GM12878 (cell line): ENCODE data around the gene RPL27A. TPM values are rescaled to one million over a fixed set of nuclear protein-coding genes. Genes with fewer than 3 reads are reported as not detected.

ENCODE experiments used
- ATAC-seq: fragments of 200-7000 bp; cut with Tn5 transposase; 3 replicates; pipeline ENCODE4 v1.9.1; 2020; ENCODE audit warnings: mild to moderate bottlenecking, moderate library complexity
- BruUV-seq: library from RNA; stranded (reverse); fragments of 400-500 nt; replicated peaks from 2 replicates; lab custom pipeline; 2021; lab: Mats Ljungman, UMichigan
- CTCF ChIA-PET: fragments of 300-600 bp; sonication (Branson Sonifier 250); formaldehyde crosslinking; extraction: SDS; loops from one replicate; lab custom pipeline; 2021; ENCODE audit warnings: inconsistent platforms; lab: Yijun Ruan, JAX
- POLR2A ChIA-PET: fragments of 350-600 bp; formaldehyde crosslinking; extraction: SDS; loops from one replicate; lab custom pipeline; 2021; ENCODE audit warnings: inconsistent platforms; lab: Charles Lee
- RAD21 ChIA-PET: fragments of 300-600 bp; sonication (Branson Sonifier 250); formaldehyde crosslinking; loops from one replicate; lab custom pipeline; 2023; ENCODE audit warnings: antibody characterized with exemption; ENCODE audit not compliant: unreplicated experiment; lab: Charles Lee
- SMC1A ChIA-PET: fragments of 300-600 bp; sonication (Branson Sonifier 250); formaldehyde crosslinking; loops from one replicate; lab custom pipeline; 2023; ENCODE audit not compliant: unreplicated experiment, uncharacterized antibody; lab: Charles Lee
- DNase-seq: peaks from one replicate; pipeline ENCODE4 v3.0.0-alpha.2; 2011; ENCODE audit warnings: low read depth, low spot score
- FAIRE-seq: peaks from 3 replicates; lab custom pipeline; 2011; peaks lifted over from hg19 to GRCh38; lab: Jason Lieb, UNC
- H2AFZ ChIP-seq: 2 replicates; pipeline ENCODE4 v1.6.0; 2011; ENCODE audit warnings: low read depth, low read length, control low read depth; ENCODE audit not compliant: control insufficient read depth
- H3K27ac ChIP-seq: 2 replicates; pipeline ENCODE4 v1.5.1; 2011; ENCODE audit warnings: control low read depth; ENCODE audit not compliant: control insufficient read depth, insufficient read depth
- H3K27me3 ChIP-seq, 2 experiments: replicated peaks in 1 of 2; 2 replicates each; pipeline versions ENCODE4 v1.6.0 to v1.6.1; 2011; ENCODE audit warnings: low read length in 1 of 2; ENCODE audit not compliant: control insufficient read depth in 2 of 2, insufficient read depth in 2 of 2
- H3K36me3 ChIP-seq, 2 experiments: 2 replicates each; pipeline ENCODE4 v1.5.1; 2011; ENCODE audit warnings: low read length in 1 of 2; ENCODE audit not compliant: control insufficient read depth in 2 of 2, insufficient read depth in 2 of 2
- H3K4me1 ChIP-seq: 2 replicates; pipeline ENCODE4 v1.6.1; 2011; ENCODE audit warnings: mild to moderate bottlenecking, low read length, moderate library complexity, mixed read lengths; ENCODE audit not compliant: control insufficient read depth, insufficient read depth
- H3K4me2 ChIP-seq: 2 replicates; pipeline ENCODE4 v1.6.0; 2011; ENCODE audit warnings: control low read depth; ENCODE audit not compliant: control insufficient read depth, insufficient read depth
- H3K4me3 ChIP-seq: fragments of 200-600 bp; sonication (generic); 2 replicates; pipeline ENCODE4 v1.5.1; 2016
- H3K79me2 ChIP-seq: 2 replicates; pipeline ENCODE4 v1.6.0; 2011; ENCODE audit warnings: low read length; ENCODE audit not compliant: control insufficient read depth, insufficient read depth
- H3K9ac ChIP-seq: 2 replicates; pipeline ENCODE4 v1.8.0; 2011; ENCODE audit warnings: low read length, control low read depth, mixed read lengths; ENCODE audit not compliant: control insufficient read depth, insufficient read depth
- H3K9me3 ChIP-seq: replicated peaks from 3 replicates; pipeline ENCODE4 v1.5.1; 2011; ENCODE audit warnings: mild to moderate bottlenecking, low read length; ENCODE audit not compliant: control insufficient read depth, insufficient read depth
- H4K20me1 ChIP-seq: 2 replicates; pipeline ENCODE4 v1.6.0; 2011; ENCODE audit not compliant: control insufficient read depth, insufficient read depth
- ATF2 ChIP-seq: IDR thresholded peaks from 2 replicates; pipeline ENCODE4 v1.6.1; 2012; ENCODE audit warnings: low read length, inconsistent platforms
- BCL11A ChIP-seq: IDR thresholded peaks from 2 replicates; pipeline ENCODE4 v1.6.1; 2011; ENCODE audit warnings: low read depth, low read length
- EED ChIP-seq: sonication (generic); IDR thresholded peaks from 2 replicates; pipeline ENCODE4 v1.6.1; 2016; ENCODE audit warnings: antibody characterized with exemption, low read depth
- ETV6 ChIP-seq, 2 experiments: fragments of 450-650 bp in 1 of 2; IDR thresholded peaks in 1 of 2; conservative IDR thresholded peaks in 1 of 2; 2 replicates each; pipeline ENCODE4 v1.6.1; 2014; ENCODE audit warnings: antibody characterized with exemption in 1 of 2, borderline replicate concordance in 1 of 2, low read depth in 1 of 2, mild to moderate bottlenecking in 1 of 2, moderate library complexity in 1 of 2
- FOS ChIP-seq: IDR thresholded peaks from 3 replicates; pipeline ENCODE4 v1.6.1; 2011; ENCODE audit warnings: borderline replicate concordance; ENCODE audit not compliant: insufficient read length; ENCODE audit errors: extremely low read depth
- GATAD2B ChIP-seq: fragments of 450-650 bp; conservative IDR thresholded peaks from 2 replicates; pipeline ENCODE4 v1.6.1; 2017; ENCODE audit warnings: low read depth, mild to moderate bottlenecking, moderate library complexity
- HDAC2 ChIP-seq: fragments of 200-600 bp; sonication (generic); IDR thresholded peaks from 2 replicates; pipeline ENCODE4 v1.6.1; 2017
- HDGF ChIP-seq: fragments of 450-650 bp; IDR thresholded peaks from 2 replicates; pipeline ENCODE4 v1.6.1; 2016; ENCODE audit warnings: antibody characterized with exemption
- NBN ChIP-seq: fragments of 450-650 bp; IDR thresholded peaks from 2 replicates; pipeline ENCODE4 v1.6.1; 2016
- NR2F1 ChIP-seq: fragments of 450-650 bp; conservative IDR thresholded peaks from 2 replicates; pipeline ENCODE4 v1.6.1; 2017; ENCODE audit warnings: mild to moderate bottlenecking
- NRF1 ChIP-seq: conservative IDR thresholded peaks from 2 replicates; pipeline ENCODE4 v1.6.1; 2011; ENCODE audit warnings: mild to moderate bottlenecking, low read depth, low read length, improper control_type of control experiment
- PML ChIP-seq: IDR thresholded peaks from 2 replicates; pipeline ENCODE4 v1.6.1; 2012; ENCODE audit warnings: low read length, inconsistent platforms
- RFX5 ChIP-seq: IDR thresholded peaks from 2 replicates; pipeline ENCODE4 v1.6.1; 2011; ENCODE audit warnings: low read depth, low read length, improper control_type of control experiment
- SIN3A ChIP-seq: IDR thresholded peaks from 2 replicates; pipeline ENCODE4 v1.6.1; 2012; ENCODE audit warnings: low read depth, low read length, improper control_type of control experiment
- SMAD1 ChIP-seq: fragments of 450-650 bp; IDR thresholded peaks from 2 replicates; pipeline ENCODE4 v1.6.1; 2018; ENCODE audit warnings: mild to moderate bottlenecking, low read depth; ENCODE audit not compliant: partially characterized antibody
- SREBF2 ChIP-seq: IDR thresholded peaks from 2 replicates; pipeline ENCODE4 v1.6.1; 2012; ENCODE audit warnings: mild to moderate bottlenecking, low read length
- SUPT20H ChIP-seq: IDR thresholded peaks from 2 replicates; pipeline ENCODE4 v1.6.1; 2011; ENCODE audit warnings: low read depth, mild to moderate bottlenecking, low read length, moderate library complexity, borderline replicate concordance; ENCODE audit not compliant: control insufficient read depth
- ZNF24 ChIP-seq: fragments of 450-650 bp; IDR thresholded peaks from 2 replicates; pipeline ENCODE4 v1.6.1; 2017; ENCODE audit warnings: antibody characterized with exemption, mild to moderate bottlenecking
- ZNF274 ChIP-seq: IDR thresholded peaks from one replicate; pipeline ENCODE4 v1.8.0; 2011; ENCODE audit not compliant: insufficient read length, insufficient read depth
- WGBS: methylation state at CpG from one replicate; pipeline ENCODE4 v1.1.6; 2016; ENCODE audit warnings: low lambda C conversion rate; ENCODE audit not compliant: insufficient replicate concordance, insufficient coverage; ENCODE audit errors: missing lambda C conversion rate; 5-methylcytosine and 5-hydroxymethylcytosine counted together
- in situ Hi-C: fragments of 300-500 bp; cut with MboI; formaldehyde crosslinking; loops from 9 replicates; pipeline ENCODE4 v1.14.3; 2018; ENCODE audit warnings: mixed read lengths
- intact Hi-C: fragments of 100-400 bp; cut with micrococcal nuclease; formaldehyde crosslinking; loops from one replicate; pipeline ENCODE4 v1.14.2; 2022; ENCODE audit not compliant: unreplicated experiment
- polyA plus RNA-seq, 11 experiments: library from polyadenylated mRNA; depleted of rRNA in 4 of 11; unstranded in 6 of 11; stranded (reverse) in 5 of 11; fragments of >200 nt; fragmentation: Nextera tagmentation in 4 of 11; fragmentation: Illumina TruSeq in 1 of 11; extraction: Ambion mirVana in 4 of 11; extraction: Trizol in 1 of 11; gene quantifications; 1 replicate in 1 of 11; 2 replicates in 10 of 11; pipeline versions ENCODE4 v1.2.1 to v1.2.3, GENCODE V29; 2011 to 2016; ENCODE audit warnings: inconsistent platforms in 2 of 11, missing spikeins in 2 of 11, low read depth in 1 of 11
- total RNA-seq, 4 experiments: library from RNA; depleted of rRNA in 3 of 4; stranded (reverse); fragments of >200 nt in 3 of 4; fragmentation: Illumina TruSeq in 1 of 4; extraction: Trizol in 1 of 4; gene quantifications; 2 replicates each; pipeline versions ENCODE4 v1.2.1 to v1.2.3, GENCODE V29; 2013 to 2021

Gene RPL27A
- total and polyA plus RNA-seq, 10 of the 15 experiments (the other 5 are each of a cell fraction or from before 2014, with no cell fraction given), result 978 to 4,776 (median 1,959) TPM

- ChIA-PET POLR2A (no interaction called here), SMC1A (no interaction called here), RAD21 (no interaction called here), CTCF (no interaction called here)
- no TSS peak for BruUV-seq
- H2AFZ ChIP-seq, result no peak overlapping the region
- intact Hi-C loops, result no loop called here
- H3K4me3 ChIP-seq, result no peak overlapping the region
- in situ Hi-C loops, result no loop called here
- no peak for FAIRE-seq
- no peaks in the 10 kb centered on the region for H3K4me1 ChIP-seq
- H3K9ac ChIP-seq, result no peak overlapping the region
- 87% methylated on average over 10 of the region's 10 CpGs for WGBS
- ATAC-seq, result no peak
- H3K79me2 ChIP-seq, result no peaks in the 10 kb centered on the region
- DNase-seq, result no peak
- H3K36me3 ChIP-seq, result no peaks in the 10 kb centered on the region; a peak in 1 of 4 replicates
- no peaks in the 10 kb centered on the region for H3K9me3 ChIP-seq
- TF ChIP-seq NR2F1 (no peak), ZNF274 (no peak), ETV6 (conservative IDR thresholded peaks at IDR 0.05 in 1 of 2, IDR thresholded peaks at IDR 0.05 in 1 of 2; ENCODE audit: borderline replicate concordance in 1 of 2, low read depth in 1 of 2) (no peak), ZNF24 (no peak), EED (no peak), SMAD1 (no peak), NRF1 (no peak), HDGF (no peak)
- H3K27ac ChIP-seq, result no peak overlapping the region
- H4K20me1 ChIP-seq, result no peaks in the 10 kb centered on the region
- no peaks in the 10 kb centered on the region for H3K27me3 ChIP-seq
- no peak overlapping the region for H3K4me2 ChIP-seq
These were observed 19.5 kb downstream of the RPL27A start for GRCh38 chr11:8701891-8702597.

GRCh38 chr11:8702598-8702915 is 20.0 kb downstream of the RPL27A start:
- CTCF ChIA-PET, result interaction anchor here (0.6 kb wide), 1 partner anchor 575 kb away, joined by 3 read pairs; no protein-coding TSS in a partner anchor
- TF ChIP-seq ATF2, result no peak
- TF ChIP-seq NBN, result no peak
- TF ChIP-seq BCL11A, result no peak
- no peak for TF ChIP-seq FOS
- no peak for TF ChIP-seq SUPT20H
- TF ChIP-seq SREBF2, result no peak
- no peak for TF ChIP-seq PML
- no peak for TF ChIP-seq NRF1
- no peak for TF ChIP-seq SIN3A
- no peak for TF ChIP-seq GATAD2B
- no peak for TF ChIP-seq HDAC2
- no peak for TF ChIP-seq RFX5

More at GRCh38 chr11:8702598-8702915, 20.0 kb downstream of the RPL27A start:
- no peak overlapping the region for H3K27ac ChIP-seq
- H4K20me1 ChIP-seq, result no peaks in the 10 kb centered on the region
- ATAC-seq, result no peak
- no peak for DNase-seq
- in situ Hi-C loops (no loop called here), intact Hi-C loops (no loop called here)
- H3K27me3 ChIP-seq, result no peaks in the 10 kb centered on the region
- H3K9ac ChIP-seq, result no peak overlapping the region
- no peaks in the 10 kb centered on the region for H3K36me3 ChIP-seq
- H3K79me2 ChIP-seq, result no peaks in the 10 kb centered on the region
- no peak overlapping the region for H3K4me2 ChIP-seq
- H3K4me3 ChIP-seq, result no peak overlapping the region
- BruUV-seq, result no TSS peak
- no peaks in the 10 kb centered on the region for H3K4me1 ChIP-seq
- POLR2A ChIA-PET, result no interaction called here
- no peaks in the 10 kb centered on the region for H3K9me3 ChIP-seq
- H2AFZ ChIP-seq, result no peak overlapping the region
- FAIRE-seq, result no peak
- RAD21 ChIA-PET, result no interaction called here
- SMC1A ChIA-PET, result no interaction called here
- WGBS, result 90% methylated on average over 13 of the region's 14 CpGs
